GM12873 (cell line): ENCODE results near the gene CPEB4.
A peak's percentile ranks its signal among the peaks of the same experiment; 100 is the strongest.

ENCODE experiments used
- TF ChIP-seq, protein P1 (sequence below): IDR thresholded peaks from 2 replicates; pipeline ENCODE4 v1.5.1; 2012; ENCODE audit warnings: low read depth, mild to moderate bottlenecking, moderate library complexity, low read length, control low read depth; ENCODE audit not compliant: insufficient read depth; ENCODE audit errors: missing control alignments

Gene CPEB4

DNA sequence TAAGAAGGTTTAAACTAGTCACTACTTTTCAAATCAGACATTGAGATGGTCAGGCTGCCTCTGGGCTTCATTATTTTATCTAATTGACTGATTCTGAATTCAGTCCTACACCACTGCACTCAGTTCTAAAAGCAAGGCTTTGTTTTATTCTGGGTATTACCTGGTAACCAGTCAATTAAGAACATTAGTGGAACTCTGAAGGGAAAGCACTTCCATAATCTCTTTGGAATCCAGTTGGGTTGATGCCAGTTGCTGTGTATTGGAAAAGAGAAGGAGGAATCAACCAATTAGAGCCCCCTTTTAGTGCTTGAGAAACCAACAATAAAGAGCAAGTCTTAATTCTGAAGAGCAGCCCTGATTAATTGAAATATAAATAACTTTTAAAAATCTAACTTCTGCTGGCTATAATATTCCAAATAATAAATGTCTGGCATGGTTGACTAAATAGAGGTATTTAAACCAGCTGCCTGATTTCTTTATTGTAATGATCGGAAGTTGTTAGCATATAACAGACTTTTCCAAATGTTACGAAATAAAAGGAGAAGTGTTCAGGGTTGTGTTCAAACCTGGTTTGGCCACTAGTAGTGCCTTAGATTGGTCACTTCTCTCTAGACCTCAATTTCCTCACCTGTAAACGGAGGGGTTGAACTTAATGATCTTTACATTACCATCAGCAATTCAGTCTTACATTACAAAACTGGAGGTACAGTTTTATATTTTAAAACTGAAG, 32.0 kb downstream of the CPEB4 start:
- TF ChIP-seq, protein P1, sequence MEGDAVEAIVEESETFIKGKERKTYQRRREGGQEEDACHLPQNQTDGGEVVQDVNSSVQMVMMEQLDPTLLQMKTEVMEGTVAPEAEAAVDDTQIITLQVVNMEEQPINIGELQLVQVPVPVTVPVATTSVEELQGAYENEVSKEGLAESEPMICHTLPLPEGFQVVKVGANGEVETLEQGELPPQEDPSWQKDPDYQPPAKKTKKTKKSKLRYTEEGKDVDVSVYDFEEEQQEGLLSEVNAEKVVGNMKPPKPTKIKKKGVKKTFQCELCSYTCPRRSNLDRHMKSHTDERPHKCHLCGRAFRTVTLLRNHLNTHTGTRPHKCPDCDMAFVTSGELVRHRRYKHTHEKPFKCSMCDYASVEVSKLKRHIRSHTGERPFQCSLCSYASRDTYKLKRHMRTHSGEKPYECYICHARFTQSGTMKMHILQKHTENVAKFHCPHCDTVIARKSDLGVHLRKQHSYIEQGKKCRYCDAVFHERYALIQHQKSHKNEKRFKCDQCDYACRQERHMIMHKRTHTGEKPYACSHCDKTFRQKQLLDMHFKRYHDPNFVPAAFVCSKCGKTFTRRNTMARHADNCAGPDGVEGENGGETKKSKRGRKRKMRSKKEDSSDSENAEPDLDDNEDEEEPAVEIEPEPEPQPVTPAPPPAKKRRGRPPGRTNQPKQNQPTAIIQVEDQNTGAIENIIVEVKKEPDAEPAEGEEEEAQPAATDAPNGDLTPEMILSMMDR = no peak

DNA sequence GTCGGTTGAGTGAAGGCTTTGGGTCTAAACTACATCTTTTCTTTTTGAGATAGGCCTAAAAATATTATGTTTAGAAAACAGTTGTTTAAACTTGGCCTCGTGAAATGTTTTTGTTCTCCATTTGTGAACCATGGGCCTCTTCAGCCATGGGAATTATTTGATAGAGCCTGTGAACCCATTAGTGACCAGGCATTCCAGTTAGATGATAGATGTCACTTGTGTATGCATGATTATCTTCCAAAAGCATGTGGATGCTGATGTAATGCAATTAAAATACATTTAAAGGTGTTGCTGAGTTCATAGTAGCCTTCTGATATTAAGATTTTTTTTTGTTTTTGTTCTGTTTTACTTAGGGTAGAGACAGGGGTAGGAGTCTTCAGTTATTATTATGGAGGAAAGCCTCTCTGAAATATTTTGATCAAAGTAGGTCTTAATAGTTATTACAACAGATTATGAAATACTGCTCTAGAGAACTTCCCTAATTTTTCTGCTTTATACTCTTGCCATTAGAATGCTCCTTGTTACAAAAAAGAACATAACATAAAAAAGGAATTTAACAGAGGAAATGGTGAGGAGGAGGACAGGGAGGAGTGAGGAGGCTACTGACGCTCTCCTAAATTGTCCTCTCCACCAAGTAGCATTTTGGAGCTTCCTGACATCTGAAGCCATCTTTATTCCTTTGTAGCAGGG, 32.9 kb downstream of the CPEB4 start:
- TF ChIP-seq, protein P1 = no peak

DNA sequence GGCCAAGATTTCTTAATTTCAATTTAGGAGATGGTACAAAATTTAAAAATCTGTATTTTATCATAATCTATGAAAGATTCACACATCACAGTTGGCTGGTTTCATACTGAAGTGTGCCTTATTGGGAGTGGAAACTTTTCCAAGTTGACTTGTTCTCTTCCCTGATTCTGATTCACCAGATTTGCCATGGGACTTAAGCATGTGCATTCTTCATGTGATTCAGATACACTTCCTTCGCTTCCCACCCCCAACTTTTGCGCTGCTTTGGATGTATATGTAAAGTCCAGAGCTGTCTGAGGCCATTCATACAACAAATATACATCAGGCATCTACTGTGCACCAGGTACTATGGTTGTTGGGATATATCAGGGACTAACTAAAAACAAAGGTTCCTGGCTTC, 34.4 kb downstream of the CPEB4 start:
- TF ChIP-seq, protein P1 = no peak

DNA sequence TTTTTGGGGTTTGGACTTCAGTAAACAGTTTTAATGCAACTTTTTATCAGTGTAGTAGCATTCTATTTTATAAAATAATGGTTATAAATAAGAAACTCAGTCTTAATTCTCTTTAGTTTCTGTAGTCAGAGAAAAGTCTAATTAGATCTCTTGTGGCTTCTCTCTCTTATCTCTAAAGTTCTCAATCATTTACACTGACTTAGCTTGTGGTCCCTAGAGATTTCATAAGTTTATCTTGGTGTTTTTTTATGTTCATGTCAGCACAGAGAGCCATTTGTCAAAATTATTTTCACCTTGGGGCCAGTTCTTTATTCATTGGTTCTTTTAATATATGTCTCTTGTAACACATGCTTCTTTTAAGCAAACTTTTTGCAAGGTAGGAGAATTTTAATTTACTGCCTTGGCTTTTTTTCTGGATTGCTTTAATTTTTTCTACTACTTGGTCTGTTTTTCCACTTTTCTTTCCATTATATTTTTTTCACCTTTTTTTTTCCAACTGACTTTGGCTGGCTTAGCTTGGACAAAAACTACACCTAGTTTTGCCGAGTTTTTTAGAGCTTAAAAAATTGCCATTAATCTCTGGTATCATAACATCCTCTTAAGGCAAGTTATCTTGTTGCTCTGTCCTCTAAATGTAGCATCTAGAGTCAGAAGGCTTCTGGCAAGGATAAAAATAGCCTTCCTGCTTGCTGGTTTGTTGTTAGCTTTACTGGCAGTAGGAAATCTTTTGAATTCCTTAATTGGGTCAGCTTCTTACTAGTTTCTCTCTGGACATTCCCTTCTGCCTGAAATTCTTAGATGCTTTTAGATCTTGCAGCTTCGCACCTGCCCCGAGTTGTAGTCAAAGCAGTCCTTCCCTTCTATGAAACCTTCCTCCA, 35.3 kb downstream of the CPEB4 start:
- TF ChIP-seq, protein P1 = no peak

- TF ChIP-seq, protein P1 = no peak
Observed at GRCh38 chr5:173924899-173925298, 36.8 kb downstream of the CPEB4 start.

GRCh38 chr5:173925449-173926071, 37.4 kb downstream of the CPEB4 start:
- TF ChIP-seq, protein P1 = peak; percentile 54
